HEK293 (cell line): ENCODE measurements around the gene UTP3.

ENCODE experiments used
- GFI1B ChIP-seq: fragments of 450-650 bp; formaldehyde crosslinking; IDR thresholded peaks from 2 replicates; pipeline ENCODE4 v1.5.1; 2016; ENCODE audit warnings: missing biosample characterization, missing genetic modification characterization
- IKZF3 ChIP-seq: fragments of 450-650 bp; IDR thresholded peaks from 2 replicates; pipeline ENCODE4 v1.5.0; 2018; ENCODE audit warnings: missing biosample characterization, mild to moderate bottlenecking, missing genetic modification characterization, moderate library complexity
- PRDM1 ChIP-seq: fragments of 450-650 bp; formaldehyde crosslinking; IDR thresholded peaks from 2 replicates; pipeline ENCODE4; 2016; ENCODE audit warnings: missing biosample characterization, missing genetic modification characterization
- PRDM2 ChIP-seq: fragments of 450-650 bp; formaldehyde crosslinking; IDR thresholded peaks from 2 replicates; pipeline ENCODE4 v1.5.1; 2016; ENCODE audit warnings: missing biosample characterization, missing genetic modification characterization, borderline replicate concordance
- SETDB1 ChIP-seq: IDR thresholded peaks from one replicate; pipeline ENCODE4 v1.6.1; 2017; ENCODE audit warnings: mild to moderate bottlenecking, low read length, moderate library complexity, mixed read lengths; ENCODE audit not compliant: insufficient read length
- TSHZ1 ChIP-seq: fragments of 450-650 bp; formaldehyde crosslinking; IDR thresholded peaks from 2 replicates; pipeline ENCODE4 v1.5.1; 2016; ENCODE audit warnings: missing biosample characterization, missing genetic modification characterization, borderline replicate concordance
- WT1 ChIP-seq: fragments of 450-650 bp; formaldehyde crosslinking; IDR thresholded peaks from 2 replicates; pipeline ENCODE4 v1.5.1; 2016; ENCODE audit warnings: missing biosample characterization, missing genetic modification characterization
- ZBTB20 ChIP-seq: fragments of 450-650 bp; formaldehyde crosslinking; IDR thresholded peaks from 2 replicates; pipeline ENCODE4 v1.5.1; 2016; ENCODE audit warnings: missing biosample characterization, missing genetic modification characterization
- ZFHX2 ChIP-seq: fragments of 450-650 bp; formaldehyde crosslinking; conservative IDR thresholded peaks from 2 replicates; pipeline ENCODE4 v1.5.1; 2016; ENCODE audit warnings: missing biosample characterization, missing genetic modification characterization
- ZNF10 ChIP-seq: fragments of 450-650 bp; formaldehyde crosslinking; IDR thresholded peaks from 2 replicates; pipeline ENCODE4 v1.5.1; 2017; ENCODE audit warnings: missing biosample characterization, missing genetic modification characterization
- ZNF157 ChIP-seq: fragments of 450-650 bp; formaldehyde crosslinking; IDR thresholded peaks from 2 replicates; pipeline ENCODE4 v1.5.1; 2016; ENCODE audit warnings: missing biosample characterization, missing genetic modification characterization
- ZNF175 ChIP-seq: fragments of 450-650 bp; formaldehyde crosslinking; IDR thresholded peaks from 2 replicates; pipeline ENCODE4 v1.5.1; 2016; ENCODE audit warnings: missing biosample characterization, missing genetic modification characterization
- ZNF214 ChIP-seq: fragments of 450-650 bp; formaldehyde crosslinking; IDR thresholded peaks from 2 replicates; pipeline ENCODE4 v1.5.1; 2017; ENCODE audit warnings: missing biosample characterization, mild to moderate bottlenecking, missing genetic modification characterization, borderline replicate concordance
- ZNF433 ChIP-seq: fragments of 450-650 bp; formaldehyde crosslinking; IDR thresholded peaks from 2 replicates; pipeline ENCODE4 v1.5.1; 2016; ENCODE audit warnings: missing biosample characterization, missing genetic modification characterization, low read depth
- ZNF549 ChIP-seq: fragments of 450-650 bp; IDR thresholded peaks from 2 replicates; pipeline ENCODE4 v1.5.1; 2018; ENCODE audit warnings: missing biosample characterization, missing genetic modification characterization, mild to moderate bottlenecking, inconsistent platforms, moderate library complexity
- ZNF555 ChIP-seq: fragments of 450-650 bp; formaldehyde crosslinking; conservative IDR thresholded peaks from 2 replicates; pipeline ENCODE4 v1.5.1; 2017; ENCODE audit warnings: missing biosample characterization, mild to moderate bottlenecking, missing genetic modification characterization, inconsistent platforms
- ZNF560 ChIP-seq: fragments of 450-650 bp; formaldehyde crosslinking; IDR thresholded peaks from 2 replicates; pipeline ENCODE4 v1.5.1; 2017; ENCODE audit warnings: missing biosample characterization, missing genetic modification characterization, borderline replicate concordance
- ZNF571 ChIP-seq: fragments of 450-650 bp; formaldehyde crosslinking; IDR thresholded peaks from 2 replicates; pipeline ENCODE4 v1.5.0; 2017; ENCODE audit warnings: missing biosample characterization, missing genetic modification characterization
- ZNF600 ChIP-seq: fragments of 450-650 bp; formaldehyde crosslinking; IDR thresholded peaks from 2 replicates; pipeline ENCODE4 v1.5.1; 2016; ENCODE audit warnings: missing biosample characterization, missing genetic modification characterization
- ZNF624 ChIP-seq: fragments of 450-650 bp; formaldehyde crosslinking; IDR thresholded peaks from 2 replicates; pipeline ENCODE4 v1.5.1; 2017; ENCODE audit warnings: missing biosample characterization, missing genetic modification characterization
- ZNF654 ChIP-seq: fragments of 450-650 bp; formaldehyde crosslinking; IDR thresholded peaks from 2 replicates; pipeline ENCODE4 v1.5.1; 2016; ENCODE audit warnings: low read depth, missing biosample characterization, missing genetic modification characterization
- ZNF658 ChIP-seq: fragments of 450-650 bp; formaldehyde crosslinking; IDR thresholded peaks from 2 replicates; pipeline ENCODE4; 2016; ENCODE audit warnings: missing biosample characterization, missing genetic modification characterization
- ZNF768 ChIP-seq: fragments of 450-650 bp; formaldehyde crosslinking; IDR thresholded peaks from 2 replicates; pipeline ENCODE4 v1.5.1; 2018; ENCODE audit warnings: missing biosample characterization, mild to moderate bottlenecking, missing genetic modification characterization
- ZNF830 ChIP-seq: fragments of 450-650 bp; IDR thresholded peaks from 2 replicates; pipeline ENCODE4 v1.5.0; 2018; ENCODE audit warnings: missing biosample characterization, missing genetic modification characterization, low read depth, mild to moderate bottlenecking, moderate library complexity
- ZNF837 ChIP-seq: fragments of 450-650 bp; formaldehyde crosslinking; IDR thresholded peaks from 2 replicates; pipeline ENCODE4 v1.5.1; 2016; ENCODE audit warnings: missing biosample characterization, missing genetic modification characterization
- ZSCAN16 ChIP-seq: fragments of 450-650 bp; formaldehyde crosslinking; IDR thresholded peaks from 2 replicates; pipeline ENCODE4 v1.5.1; 2016; ENCODE audit warnings: missing biosample characterization, missing genetic modification characterization
- TF ChIP-seq, protein P1 (sequence below): fragments of 450-650 bp; formaldehyde crosslinking; IDR thresholded peaks from 2 replicates; pipeline ENCODE4 v1.5.1; 2016; ENCODE audit warnings: missing biosample characterization, missing genetic modification characterization
- TF ChIP-seq, protein P2 (sequence below): fragments of 450-650 bp; formaldehyde crosslinking; IDR thresholded peaks from 2 replicates; pipeline ENCODE4 v1.5.1; 2016; ENCODE audit warnings: missing biosample characterization, missing genetic modification characterization

UTP3 gene

DNA sequence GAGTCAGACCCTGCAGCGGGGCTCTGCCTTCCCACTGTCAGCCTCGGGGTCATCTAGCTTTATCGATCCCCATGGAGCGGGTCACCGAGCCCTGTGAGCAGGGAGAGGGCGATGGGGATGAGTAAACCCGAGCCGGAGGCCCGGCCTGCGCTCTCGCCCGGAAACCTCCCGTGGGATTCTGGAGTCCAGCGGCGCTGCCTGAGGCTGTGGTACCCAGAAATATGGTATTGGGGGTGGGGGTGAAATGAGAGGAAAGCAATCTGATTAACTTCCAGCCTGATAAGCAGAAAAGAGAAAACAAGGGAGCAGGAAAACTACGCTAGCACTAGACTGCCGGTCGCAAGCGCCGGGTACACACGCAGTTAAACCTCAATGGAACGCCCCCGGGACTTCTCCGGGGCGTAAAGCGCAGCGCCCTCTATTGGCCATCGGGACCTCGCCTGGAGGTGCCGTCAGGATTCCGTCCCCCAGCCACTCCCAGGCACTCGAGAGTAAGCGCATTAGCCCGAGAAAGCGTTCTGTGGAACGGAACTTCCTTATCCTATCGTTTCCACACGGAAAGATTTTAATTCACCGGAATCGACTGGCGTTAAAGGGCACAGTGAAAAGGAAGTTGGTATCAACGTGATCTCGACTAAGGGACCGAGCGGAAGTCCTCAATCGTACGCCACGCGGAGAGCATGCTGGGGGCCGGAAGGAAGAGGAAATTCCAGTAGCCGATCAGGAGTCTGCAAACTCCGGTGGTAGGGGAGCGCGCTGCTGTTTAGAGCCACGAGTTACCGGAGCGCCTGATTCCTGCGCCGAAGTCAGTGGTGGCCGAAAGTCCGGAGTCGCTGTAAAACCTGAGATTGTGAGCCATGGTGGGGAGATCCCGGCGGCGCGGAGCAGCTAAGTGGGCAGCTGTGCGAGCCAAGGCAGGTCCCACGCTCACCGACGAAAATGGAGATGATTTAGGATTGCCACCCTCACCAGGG, at the start of gene UTP3 (continued):
- TF ChIP-seq TSHZ1 (tag by site-specific recombination): peak; percentile 59; the same call in 1 of the 2 replicates
- TF ChIP-seq, protein P1, sequence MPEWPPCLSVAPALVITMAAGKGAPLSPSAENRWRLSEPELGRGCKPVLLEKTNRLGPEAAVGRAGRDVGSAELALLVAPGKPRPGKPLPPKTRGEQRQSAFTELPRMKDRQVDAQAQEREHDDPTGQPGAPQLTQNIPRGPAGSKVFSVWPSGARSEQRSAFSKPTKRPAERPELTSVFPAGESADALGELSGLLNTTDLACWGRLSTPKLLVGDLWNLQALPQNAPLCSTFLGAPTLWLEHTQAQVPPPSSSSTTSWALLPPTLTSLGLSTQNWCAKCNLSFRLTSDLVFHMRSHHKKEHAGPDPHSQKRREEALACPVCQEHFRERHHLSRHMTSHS: no peak
- no peak for TF ChIP-seq ZNF658 (tag by site-specific recombination)
- no peak for TF ChIP-seq ZNF555 (tag by site-specific recombination)
- peak; percentile 32; the same call in 1 of the 2 replicates for TF ChIP-seq ZNF768
- TF ChIP-seq ZNF837 (tag by site-specific recombination): no peak
- peak; percentile 50 for TF ChIP-seq SETDB1
- TF ChIP-seq ZNF830 (tag by site-specific recombination): no peak
- TF ChIP-seq ZNF175 (tag by site-specific recombination): no peak
- peak; percentile 63 for TF ChIP-seq ZFHX2 (tag by site-specific recombination)
- TF ChIP-seq ZNF214 (tag by site-specific recombination): no peak
- TF ChIP-seq ZNF571 (tag by site-specific recombination): no peak
- no peak for TF ChIP-seq ZNF560 (tag by site-specific recombination)
- TF ChIP-seq PRDM2 (tag by site-specific recombination): no peak
- TF ChIP-seq WT1: peak; percentile 40; the same call in 1 of the 2 replicates
- TF ChIP-seq ZNF600: 0 out of 2 replicates have a peak, but pooled peaks have one; percentile 32
- TF ChIP-seq ZNF10 (tag by site-specific recombination): peak; percentile 41; the same call in 1 of the 2 replicates
- TF ChIP-seq PRDM1 (tag by site-specific recombination): peak; percentile 61; the same call in 1 of the 2 replicates
- TF ChIP-seq, protein P2, sequence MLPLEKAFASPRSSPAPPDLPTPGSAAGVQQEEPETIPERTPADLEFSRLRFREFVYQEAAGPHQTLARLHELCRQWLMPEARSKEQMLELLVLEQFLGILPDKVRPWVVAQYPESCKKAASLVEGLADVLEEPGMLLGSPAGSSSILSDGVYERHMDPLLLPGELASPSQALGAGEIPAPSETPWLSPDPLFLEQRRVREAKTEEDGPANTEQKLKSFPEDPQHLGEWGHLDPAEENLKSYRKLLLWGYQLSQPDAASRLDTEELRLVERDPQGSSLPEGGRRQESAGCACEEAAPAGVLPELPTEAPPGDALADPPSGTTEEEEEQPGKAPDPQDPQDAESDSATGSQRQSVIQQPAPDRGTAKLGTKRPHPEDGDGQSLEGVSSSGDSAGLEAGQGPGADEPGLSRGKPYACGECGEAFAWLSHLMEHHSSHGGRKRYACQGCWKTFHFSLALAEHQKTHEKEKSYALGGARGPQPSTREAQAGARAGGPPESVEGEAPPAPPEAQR (tag by site-specific recombination): peak; percentile 84
- no peak; the same call in 1 of the 2 replicates for TF ChIP-seq ZBTB20 (tag by site-specific recombination)
- no peak for TF ChIP-seq ZNF157 (tag by site-specific recombination)
- no peak for TF ChIP-seq ZSCAN16 (tag by site-specific recombination)
- TF ChIP-seq ZNF654 (tag by site-specific recombination): peak; percentile 52; the same call in 1 of the 2 replicates
- TF ChIP-seq IKZF3: peak; percentile 83
- TF ChIP-seq ZNF624 (tag by site-specific recombination): no peak
- peak; percentile 88 for TF ChIP-seq GFI1B
- no peak for TF ChIP-seq ZNF549 (tag by site-specific recombination)
- TF ChIP-seq ZNF433 (tag by site-specific recombination): no peak
